Activated T-cell treated with anti-CD3 and anti-CD28 coated beads for 24 hours (primary cell): ENCODE data around the gene AGPAT2.
"Not testable (repeated sequence)": the region's sequence is repeated elsewhere in the genome, so short reads cannot be mapped to it uniquely, and the experiment has no call there.

Experiments
- DNase-seq: peaks from one replicate; pipeline ENCODE4 v3.0.0-alpha.2; 2020; ENCODE audit warnings: low read depth

AGPAT2 gene

GRCh38 chr9:136645352-136645902 lies 41.8 kb downstream of the AGPAT2 start:
- no peak for DNase-seq

GRCh38 chr9:136644593-136645351 lies 42.5 kb downstream of the AGPAT2 start:
- peak; percentile 66 for DNase-seq

- DNase-seq: no peak
These were observed 43.0 kb downstream of the AGPAT2 start for GRCh38 chr9:136644343-136644592.

- no peak for DNase-seq
These were observed 43.5 kb downstream of the AGPAT2 start for GRCh38 chr9:136643596-136644342.

GRCh38 chr9:136642439-136642921 lies 44.8 kb downstream of the AGPAT2 start:
- DNase-seq: no peak

GRCh38 chr9:136640171-136641111 lies 46.8 kb downstream of the AGPAT2 start:
- DNase-seq: no peak

GRCh38 chr9:136634904-136635303 lies 52.4 kb downstream of the AGPAT2 start:
- DNase-seq: no peak

- not testable (repeated sequence) for DNase-seq
These were observed 54.7 kb downstream of the AGPAT2 start for GRCh38 chr9:136632491-136633106.

GRCh38 chr9:136632072-136632471 lies 55.2 kb downstream of the AGPAT2 start:
- DNase-seq: not testable (repeated sequence)

GRCh38 chr9:136631038-136632000 lies 55.9 kb downstream of the AGPAT2 start:
- DNase-seq: peak; percentile 46

- no peak for DNase-seq
These were observed 56.6 kb downstream of the AGPAT2 start for GRCh38 chr9:136630662-136630992.

- peak; percentile 33 for DNase-seq
These were observed 57.2 kb downstream of the AGPAT2 start for GRCh38 chr9:136629879-136630661.

- no peak for DNase-seq
These were observed 58.0 kb downstream of the AGPAT2 start for GRCh38 chr9:136629001-136629878.

GRCh38 chr9:136628268-136628667 lies 59.0 kb downstream of the AGPAT2 start:
- DNase-seq: no peak

- no peak for DNase-seq
These were observed 59.6 kb downstream of the AGPAT2 start for GRCh38 chr9:136627703-136628102.

- no peak for DNase-seq
These were observed 60.3 kb downstream of the AGPAT2 start for GRCh38 chr9:136626740-136627642.

GRCh38 chr9:136626066-136626725 lies 61.1 kb downstream of the AGPAT2 start:
- DNase-seq: no peak
